Calu3 (cell line): ENCODE results near the gene ETNK2. TPM values are rescaled to one million over a fixed set of nuclear protein-coding genes. Genes with fewer than 3 reads are reported as not detected.

ENCODE experiments used
- BruUV-seq: library from RNA; stranded (reverse); fragments of 400-500 nt; replicated peaks from 2 replicates; lab custom pipeline; 2021; lab: Mats Ljungman, UMichigan
- CTCF ChIA-PET: fragments of 300-600 bp; sonication (Branson Sonifier 250); formaldehyde crosslinking; loops from one replicate; lab custom pipeline; 2022; ENCODE audit warnings: antibody characterized with exemption; lab: Charles Lee
- DNase-seq: peaks from one replicate; pipeline ENCODE4 v3.0.0; 2022
- H3K27ac Mint-ChIP-seq: one replicate; pipeline ENCODE4 v1.8.0; 2022; ENCODE audit warnings: mixed read lengths; ENCODE audit not compliant: unreplicated experiment
- H3K27me3 Mint-ChIP-seq: one replicate; pipeline ENCODE4 v1.8.0; 2022; ENCODE audit warnings: mixed read lengths; ENCODE audit not compliant: unreplicated experiment
- H3K36me3 Mint-ChIP-seq: one replicate; pipeline ENCODE4 v1.8.0; 2022; ENCODE audit warnings: mild to moderate bottlenecking, moderate library complexity, mixed read lengths; ENCODE audit not compliant: insufficient read depth, unreplicated experiment
- H3K4me1 Mint-ChIP-seq: one replicate; pipeline ENCODE4 v1.8.0; 2022; ENCODE audit warnings: mild to moderate bottlenecking, low read depth, mixed read lengths; ENCODE audit not compliant: unreplicated experiment
- H3K4me3 Mint-ChIP-seq: one replicate; pipeline ENCODE4 v1.8.0; 2022; ENCODE audit warnings: mild to moderate bottlenecking, low read depth, moderate library complexity, mixed read lengths; ENCODE audit not compliant: unreplicated experiment
- H3K9me3 Mint-ChIP-seq: one replicate; pipeline ENCODE4 v1.8.0; 2022; ENCODE audit warnings: low read depth, mixed read lengths; ENCODE audit not compliant: unreplicated experiment
- intact Hi-C: fragments of 100-400 bp; cut with micrococcal nuclease; formaldehyde crosslinking; loops from one replicate; pipeline ENCODE4 v1.10.0; 2022; ENCODE audit not compliant: unreplicated experiment
- total RNA-seq: library from RNA; stranded (reverse); gene quantifications from 2 replicates; pipeline ENCODE4 v1.2.3, GENCODE V29; 2022
- TF ChIP-seq, protein P1 (sequence below): fragments of 200-600 bp; IDR thresholded peaks from one replicate; pipeline ENCODE4 v1.8.0; 2022; ENCODE audit warnings: antibody characterized with exemption; ENCODE audit not compliant: unreplicated experiment

The ETNK2 gene
- total RNA-seq, 1 experiment from 2014 or later = 5.0 TPM

DNA sequence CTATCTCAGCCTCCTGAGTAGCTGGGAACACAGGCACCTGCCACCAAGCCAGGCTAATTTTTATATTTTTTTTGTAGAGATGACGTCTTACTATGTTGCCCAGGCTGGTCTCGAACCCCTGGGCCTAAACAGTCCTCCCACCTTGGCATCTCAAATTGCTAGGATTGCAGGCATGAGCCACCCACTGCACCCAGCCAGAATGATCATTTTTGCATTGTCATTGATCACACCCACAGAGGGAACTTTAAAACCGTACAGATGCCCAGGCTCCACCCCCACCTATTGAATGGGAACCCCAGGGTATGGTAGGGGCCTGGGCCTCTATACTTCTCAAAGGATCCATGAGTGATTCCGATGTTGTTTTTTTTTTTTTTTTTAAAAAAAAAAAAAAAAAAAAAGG is 36.7 kb downstream of the ETNK2 start:
- intact Hi-C loops = no loop called here
- DNase-seq = no peak
- H3K9me3 Mint-ChIP-seq = no peaks in the 10 kb centered on the region
- H3K27me3 Mint-ChIP-seq = no peaks in the 10 kb centered on the region
- no TSS peak for BruUV-seq
- H3K27ac Mint-ChIP-seq = no peak overlapping the region
- peaks cover 11% of the 10 kb centered on the region for H3K4me1 Mint-ChIP-seq
- CTCF ChIA-PET = interaction anchor here (0.6 kb wide), 2 partner anchors 28 to 869 kb away, joined by 3 to 5 read pairs; no protein-coding TSS in a partner anchor
- TF ChIP-seq, protein P1, sequence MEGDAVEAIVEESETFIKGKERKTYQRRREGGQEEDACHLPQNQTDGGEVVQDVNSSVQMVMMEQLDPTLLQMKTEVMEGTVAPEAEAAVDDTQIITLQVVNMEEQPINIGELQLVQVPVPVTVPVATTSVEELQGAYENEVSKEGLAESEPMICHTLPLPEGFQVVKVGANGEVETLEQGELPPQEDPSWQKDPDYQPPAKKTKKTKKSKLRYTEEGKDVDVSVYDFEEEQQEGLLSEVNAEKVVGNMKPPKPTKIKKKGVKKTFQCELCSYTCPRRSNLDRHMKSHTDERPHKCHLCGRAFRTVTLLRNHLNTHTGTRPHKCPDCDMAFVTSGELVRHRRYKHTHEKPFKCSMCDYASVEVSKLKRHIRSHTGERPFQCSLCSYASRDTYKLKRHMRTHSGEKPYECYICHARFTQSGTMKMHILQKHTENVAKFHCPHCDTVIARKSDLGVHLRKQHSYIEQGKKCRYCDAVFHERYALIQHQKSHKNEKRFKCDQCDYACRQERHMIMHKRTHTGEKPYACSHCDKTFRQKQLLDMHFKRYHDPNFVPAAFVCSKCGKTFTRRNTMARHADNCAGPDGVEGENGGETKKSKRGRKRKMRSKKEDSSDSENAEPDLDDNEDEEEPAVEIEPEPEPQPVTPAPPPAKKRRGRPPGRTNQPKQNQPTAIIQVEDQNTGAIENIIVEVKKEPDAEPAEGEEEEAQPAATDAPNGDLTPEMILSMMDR = no peak
- H3K36me3 Mint-ChIP-seq = peaks cover 4% of the 10 kb centered on the region
- no peak overlapping the region for H3K4me3 Mint-ChIP-seq

DNA sequence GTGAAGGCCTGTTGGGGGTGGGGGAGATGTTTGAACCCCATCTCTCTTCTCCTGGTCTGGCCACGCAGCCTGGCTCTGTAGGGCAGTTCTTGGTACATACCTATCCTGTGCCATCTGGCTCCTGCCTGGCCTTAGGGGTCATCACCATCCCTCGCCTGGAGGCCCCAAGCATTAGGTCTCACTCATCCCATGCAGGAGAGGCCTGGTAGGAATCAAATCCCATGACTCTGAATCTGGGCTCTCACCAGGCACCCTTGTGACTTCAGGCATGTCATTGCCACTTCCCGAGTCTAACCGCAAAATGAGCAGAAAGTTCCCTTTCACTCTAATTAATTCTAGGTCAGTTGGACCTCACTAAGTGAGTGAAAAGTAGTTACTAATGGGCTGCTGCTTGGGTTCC is 37.2 kb downstream of the ETNK2 start:
- H3K4me1 Mint-ChIP-seq = peaks cover 11% of the 10 kb centered on the region
- H3K36me3 Mint-ChIP-seq = peaks cover 4% of the 10 kb centered on the region
- CTCF ChIA-PET = interaction anchor here (0.8 kb wide), 1 partner anchor 53 kb away, joined by 3 read pairs; no protein-coding TSS in a partner anchor
- H3K27ac Mint-ChIP-seq = no peak overlapping the region
- no peaks in the 10 kb centered on the region for H3K9me3 Mint-ChIP-seq
- intact Hi-C loops = no loop called here
- no TSS peak for BruUV-seq
- no peaks in the 10 kb centered on the region for H3K27me3 Mint-ChIP-seq
- TF ChIP-seq, protein P1 = no peak
- no peak overlapping the region for H3K4me3 Mint-ChIP-seq
- DNase-seq = no peak

DNA sequence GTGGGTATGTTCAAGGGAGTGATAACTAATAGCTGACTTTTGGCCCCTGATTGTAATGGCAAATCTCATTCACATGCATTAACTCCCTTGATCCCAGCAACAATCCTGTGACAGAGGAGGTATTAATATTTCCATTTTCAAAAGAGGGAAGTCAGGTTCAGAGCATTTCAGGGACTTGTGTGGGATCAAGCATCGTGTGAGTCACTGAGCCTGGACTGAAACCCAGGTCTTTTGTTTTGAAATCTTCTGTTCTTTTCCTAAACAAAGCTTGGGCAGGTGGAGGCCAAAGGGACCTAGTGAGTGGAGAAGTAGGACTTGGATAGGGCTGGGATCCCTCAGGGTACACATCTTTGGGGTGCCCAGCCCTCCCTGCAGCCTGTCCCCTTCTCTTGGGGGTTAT is 37.9 kb downstream of the ETNK2 start:
- H3K9me3 Mint-ChIP-seq = no peaks in the 10 kb centered on the region
- intact Hi-C loops = no loop called here
- no TSS peak for BruUV-seq
- CTCF ChIA-PET = interaction anchor here (0.8 kb wide), 1 partner anchor 52 kb away, joined by 3 read pairs; no protein-coding TSS in a partner anchor
- no peak for DNase-seq
- peaks cover 11% of the 10 kb centered on the region for H3K4me1 Mint-ChIP-seq
- no peak overlapping the region for H3K27ac Mint-ChIP-seq
- no peaks in the 10 kb centered on the region for H3K27me3 Mint-ChIP-seq
- H3K4me3 Mint-ChIP-seq = no peak overlapping the region
- TF ChIP-seq, protein P1 = no peak
- peaks cover 4% of the 10 kb centered on the region for H3K36me3 Mint-ChIP-seq

DNA sequence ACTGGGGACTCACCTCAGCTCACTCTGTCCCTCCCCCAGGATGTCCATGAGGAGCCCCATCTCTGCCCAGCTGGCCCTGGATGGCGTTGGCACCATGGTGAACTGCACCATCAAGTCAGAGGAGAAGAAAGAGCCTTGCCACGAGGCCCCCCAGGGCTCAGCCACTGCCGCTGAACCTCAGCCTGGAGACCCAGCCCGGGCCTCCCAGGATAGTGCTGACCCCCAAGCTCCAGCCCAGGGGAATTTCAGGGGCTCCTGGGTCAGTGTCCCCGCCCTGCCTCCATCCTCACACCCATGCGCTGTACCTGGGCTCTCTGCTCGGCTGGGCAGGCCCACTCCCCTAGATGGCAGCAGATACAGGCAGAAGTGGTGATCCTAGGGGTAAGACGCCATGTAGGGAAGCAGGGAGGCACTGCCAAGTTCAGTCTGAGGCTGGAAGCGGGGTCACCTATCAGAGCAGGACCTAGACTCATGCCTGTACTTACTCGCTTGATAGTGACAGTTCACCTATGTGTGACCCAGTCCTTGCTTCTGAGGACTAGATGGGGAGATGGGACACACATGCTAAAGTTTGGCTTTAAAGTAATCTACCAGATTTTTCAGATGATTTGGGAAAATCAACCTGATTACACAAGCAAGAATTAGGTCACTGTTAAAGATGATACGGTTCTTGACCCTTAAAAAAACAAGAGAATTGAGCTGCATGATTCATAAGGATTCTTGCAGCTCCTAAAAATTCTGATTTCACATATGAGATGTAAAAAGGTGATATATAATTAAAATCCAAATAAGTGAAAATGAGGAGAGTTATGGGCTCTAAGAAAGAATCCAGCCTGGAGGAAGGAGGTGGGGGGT is 38.7 kb downstream of the ETNK2 start:
- no peak overlapping the region for H3K27ac Mint-ChIP-seq
- H3K9me3 Mint-ChIP-seq = no peaks in the 10 kb centered on the region
- CTCF ChIA-PET = interaction anchor here (0.6 to 0.7 kb wide), 2 partner anchors 80 to 94 kb away, joined by 4 to 5 read pairs; no protein-coding TSS in a partner anchor
- no TSS peak for BruUV-seq
- H3K4me3 Mint-ChIP-seq = no peak overlapping the region
- H3K36me3 Mint-ChIP-seq = peaks cover 4% of the 10 kb centered on the region
- H3K4me1 Mint-ChIP-seq = peaks cover 11% of the 10 kb centered on the region
- no peaks in the 10 kb centered on the region for H3K27me3 Mint-ChIP-seq
- TF ChIP-seq, protein P1 = no peak
- no peak for DNase-seq
- intact Hi-C loops = no loop called here
